Transverse colon (tissue), 4 donors: Measurements from ENCODE around the gene SHQ1.

Experiments
- CTCF ChIP-seq, 5 experiments: fragments of 200-600 bp in 3 of 5; fragments of 450-650 bp in 2 of 5; sonication (generic) in 3 of 5; IDR thresholded peaks; 1 replicate in 2 of 5; 2 replicates in 3 of 5; pipeline ENCODE4 v1.5.1; 2016 to 2017; ENCODE audit warnings: antibody characterized with exemption in 5 of 5, inconsistent platforms in 3 of 5, mild to moderate bottlenecking in 2 of 5, moderate library complexity in 1 of 5
- POLR2AphosphoS5 ChIP-seq, 3 donors: sonication (generic); formaldehyde crosslinking; IDR thresholded peaks; one replicate each; pipeline ENCODE4 v1.6.1; 2016; ENCODE audit warnings: antibody characterized with exemption in 3 of 3

- TF ChIP-seq CTCF (IDR thresholded peaks at IDR 0.05) (no peak), POLR2AphosphoS5 (IDR thresholded peaks at IDR 0.05) (no peak)
Observed at GRCh38 chr3:72791161-72791560, 57.1 kb downstream of the SHQ1 start.
